A673 (cell line): Measurements from ENCODE around the gene SLC6A6.

Experiments used
- CTCF ChIP-seq: fragments of 300-800, 200-600 bp; sonication (generic); conservative IDR thresholded peaks from 2 replicates; pipeline ENCODE4 v1.5.1; 2017; ENCODE audit warnings: low read depth, mild to moderate bottlenecking, antibody characterized with exemption, low read length, moderate library complexity, mixed read lengths
- EZH2 ChIP-seq: fragments of 200-600 bp; sonication (generic); IDR thresholded peaks from 2 replicates; pipeline ENCODE4 v1.6.1; 2017; ENCODE audit warnings: borderline replicate concordance, low read depth, mild to moderate bottlenecking, mixed read lengths, antibody characterized with exemption, low read length; ENCODE audit not compliant: poor library complexity, severe bottlenecking

GRCh38 chr3:14475621-14476020 lies 73.2 kb downstream of the SLC6A6 start:
- TF ChIP-seq CTCF (no peak), EZH2 (no peak)
